GM21381 (cell line): ENCODE measurements around the gene ZNF512B.
"Not testable (repeated sequence)": the region's sequence is repeated elsewhere in the genome, so short reads cannot be mapped to it uniquely, and the experiment has no call there.

Source experiments
- ATAC-seq: cut with Tn5 transposase; IDR thresholded peaks from one replicate; pipeline ENCODE4 v1.9.1; 2021; ENCODE audit warnings: mild to moderate bottlenecking, moderate library complexity; ENCODE audit not compliant: unreplicated experiment

The ZNF512B gene

DNA sequence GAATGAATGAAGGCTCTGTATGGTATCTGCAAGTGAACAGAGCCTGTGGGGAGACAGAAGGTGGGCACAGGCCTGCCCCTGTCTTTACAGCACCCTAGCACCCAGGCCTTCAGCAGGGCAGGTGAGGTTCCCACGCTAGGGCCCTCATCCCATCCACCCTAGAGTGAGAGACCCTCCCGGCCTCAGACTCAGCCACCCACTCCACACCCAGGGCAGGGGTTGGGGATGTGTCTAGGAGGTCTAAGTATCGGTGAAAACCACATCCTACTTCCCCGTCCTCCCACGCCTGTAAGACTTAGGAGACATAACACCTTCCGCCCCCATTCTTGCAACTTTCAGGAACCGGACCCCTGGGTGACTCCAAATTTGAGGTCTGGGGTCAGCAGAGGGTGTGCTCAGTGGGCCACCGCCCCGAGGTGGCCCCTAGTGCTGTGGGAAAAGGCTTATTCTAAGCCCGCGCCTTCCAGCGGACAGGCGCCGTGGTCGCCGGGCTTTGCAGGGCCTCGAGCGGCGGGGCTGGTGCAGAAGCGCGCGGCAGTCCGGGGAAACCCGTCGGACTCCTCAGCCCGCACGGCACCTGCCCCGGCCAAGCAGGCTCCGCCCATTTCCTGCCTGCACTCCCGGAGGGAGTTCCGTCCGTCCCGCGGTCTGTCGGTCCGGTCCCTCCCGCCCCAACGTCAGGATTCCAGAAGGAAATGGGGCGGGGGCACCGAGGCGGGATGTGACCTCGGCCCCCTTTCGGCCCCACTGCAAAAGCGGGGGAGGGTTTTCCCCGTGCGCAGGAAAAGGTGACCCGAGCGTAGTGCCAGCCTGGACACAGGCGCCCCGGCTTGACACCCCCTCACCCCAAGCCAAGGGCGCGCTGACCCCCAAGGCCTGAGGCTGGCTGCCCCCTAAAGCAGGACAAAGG is 8.8 kb upstream of the ZNF512B start:
- peak; percentile 38 for ATAC-seq

GRCh38 chr20:63977739-63978276 is 8.1 kb upstream of the ZNF512B start:
- no peak for ATAC-seq

DNA sequence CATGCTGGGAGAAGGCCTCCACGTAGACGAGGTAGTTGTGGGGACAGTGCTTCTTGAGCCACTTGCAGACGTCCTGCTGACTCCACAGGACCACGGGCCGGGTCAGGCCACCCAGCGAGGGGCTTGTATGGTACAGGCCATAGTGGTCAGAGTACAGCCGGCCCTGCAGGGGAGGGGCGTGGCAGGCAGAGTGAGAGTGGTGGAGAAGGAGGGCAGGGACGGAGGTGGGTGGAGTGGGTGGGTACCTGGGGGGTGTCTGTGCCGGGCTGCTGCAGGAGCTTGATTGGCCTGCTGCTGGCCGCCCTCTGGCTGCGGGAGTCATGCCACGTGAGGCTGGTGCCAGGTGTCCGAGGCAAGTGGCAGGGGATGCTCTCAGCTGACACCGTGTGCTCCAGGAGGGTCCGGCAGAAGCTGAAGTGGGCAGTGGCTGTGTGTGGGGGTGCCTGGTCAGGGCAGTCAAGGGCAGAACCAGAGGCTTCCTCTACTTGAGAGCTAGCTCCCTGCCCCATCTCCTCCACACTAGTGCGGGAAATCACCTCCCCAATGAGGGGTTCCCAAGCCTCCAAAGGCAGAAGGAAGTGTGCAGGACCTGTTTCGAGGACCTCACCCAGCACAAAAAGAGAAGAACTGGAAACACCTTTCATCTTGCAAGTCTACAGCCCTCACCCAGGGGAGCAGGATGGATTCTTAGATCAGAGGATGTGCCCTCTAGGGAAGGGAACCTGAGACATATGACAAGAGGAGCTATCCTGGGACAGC is 7.4 kb upstream of the ZNF512B start:
- no peak for ATAC-seq

DNA sequence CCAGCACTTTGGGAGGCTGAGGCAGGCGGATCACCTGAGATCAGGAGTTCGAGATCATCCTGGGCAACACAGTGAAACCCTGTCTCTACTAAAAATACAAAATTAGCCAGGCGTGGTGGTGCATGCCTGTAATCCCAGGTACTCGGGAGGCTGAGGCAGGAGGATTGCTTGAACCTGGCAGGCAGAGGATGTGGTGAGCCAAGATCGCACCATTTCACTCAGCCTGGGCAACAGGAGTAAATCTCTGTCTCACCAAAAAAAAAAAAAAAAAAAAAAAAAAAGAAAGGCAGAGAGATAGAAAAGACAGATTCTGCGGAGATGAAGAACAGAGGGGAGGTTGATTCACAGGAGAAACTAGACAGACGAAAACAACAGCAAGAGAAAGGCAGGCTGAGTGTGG is 6.8 kb upstream of the ZNF512B start:
- not testable (repeated sequence) for ATAC-seq

DNA sequence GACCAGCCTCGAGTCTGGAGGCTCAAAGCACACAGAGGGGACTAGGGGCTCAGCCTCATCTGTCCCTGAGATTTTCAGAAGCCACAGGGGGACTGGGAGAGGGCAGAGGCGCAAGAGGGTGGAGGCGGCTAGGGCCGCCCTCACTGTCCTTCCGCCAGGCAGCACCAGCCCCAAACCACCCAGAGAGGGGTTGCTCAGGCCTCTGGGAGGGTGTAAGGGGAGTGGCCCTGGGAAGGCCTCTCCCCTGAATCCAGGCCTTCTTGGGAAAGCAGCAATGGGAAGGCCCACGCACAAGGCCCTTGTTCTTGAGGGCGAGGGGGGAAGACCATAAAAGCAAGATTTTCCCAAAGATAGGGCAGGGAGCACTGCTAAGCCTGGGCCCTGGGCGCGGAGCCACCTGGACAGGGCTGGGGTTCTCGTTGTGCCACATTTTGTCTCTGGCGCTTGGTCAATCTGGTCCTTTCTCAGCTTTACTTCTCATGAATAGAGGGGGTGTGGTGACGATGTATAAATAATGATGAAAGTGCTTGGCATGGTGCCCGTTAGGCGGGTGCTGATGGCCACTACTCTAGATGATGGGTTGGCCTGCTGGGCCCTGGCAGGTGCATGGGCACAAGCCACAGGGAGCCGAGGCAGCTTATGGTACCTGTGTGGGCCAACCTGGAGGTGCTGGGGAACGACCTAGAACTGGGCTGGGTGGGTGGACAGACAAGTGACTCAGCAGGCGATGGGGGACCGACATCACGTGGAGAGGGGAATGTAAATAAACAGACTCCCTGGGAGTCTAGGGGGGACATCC is 4.9 kb upstream of the ZNF512B start:
- no peak for ATAC-seq

- ATAC-seq = no peak
Measured at GRCh38 chr20:63973636-63974401, 4.1 kb upstream of the ZNF512B start.

DNA sequence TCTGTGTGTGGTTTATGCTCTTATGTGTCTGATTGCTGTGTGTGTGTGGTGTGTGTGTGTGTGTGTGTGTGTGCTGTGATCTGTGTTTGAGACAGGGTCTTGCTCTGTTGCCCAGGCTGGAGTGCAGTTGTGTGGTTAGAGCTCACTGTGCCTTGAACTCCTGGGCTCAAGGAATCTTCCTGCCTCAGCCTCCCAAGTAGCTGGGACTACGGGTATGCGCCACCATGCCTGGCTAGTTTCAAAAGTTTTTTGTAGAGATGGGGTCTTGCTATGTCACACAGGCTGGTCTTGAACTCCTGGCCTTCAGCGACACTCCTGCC is 3.4 kb upstream of the ZNF512B start:
- ATAC-seq = no peak

GRCh38 chr20:63972312-63973159 is 2.8 kb upstream of the ZNF512B start:
- ATAC-seq = no peak

DNA sequence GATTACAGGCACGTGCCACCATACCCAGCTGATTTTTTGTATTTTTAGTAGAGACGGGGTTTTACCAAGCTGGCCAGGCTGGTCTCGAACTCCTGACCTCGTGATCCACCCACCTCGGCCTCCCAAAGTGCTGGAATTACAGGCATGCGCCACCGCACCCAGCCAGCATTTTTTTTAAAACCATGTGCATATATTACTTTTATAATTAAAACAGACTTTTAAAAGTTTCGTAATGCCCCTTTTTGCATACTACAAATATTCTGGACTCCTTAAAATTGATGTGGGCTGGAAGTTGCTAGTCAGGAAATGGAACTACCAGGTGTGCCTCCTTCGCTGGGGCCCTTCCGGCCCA is 2.2 kb upstream of the ZNF512B start:
- not testable (repeated sequence) for ATAC-seq

GRCh38 chr20:63970714-63971431 is 1.1 kb upstream of the ZNF512B start:
- no peak for ATAC-seq

- no peak for ATAC-seq
Measured at GRCh38 chr20:63968928-63969760, 586 bp downstream of the ZNF512B start.

DNA sequence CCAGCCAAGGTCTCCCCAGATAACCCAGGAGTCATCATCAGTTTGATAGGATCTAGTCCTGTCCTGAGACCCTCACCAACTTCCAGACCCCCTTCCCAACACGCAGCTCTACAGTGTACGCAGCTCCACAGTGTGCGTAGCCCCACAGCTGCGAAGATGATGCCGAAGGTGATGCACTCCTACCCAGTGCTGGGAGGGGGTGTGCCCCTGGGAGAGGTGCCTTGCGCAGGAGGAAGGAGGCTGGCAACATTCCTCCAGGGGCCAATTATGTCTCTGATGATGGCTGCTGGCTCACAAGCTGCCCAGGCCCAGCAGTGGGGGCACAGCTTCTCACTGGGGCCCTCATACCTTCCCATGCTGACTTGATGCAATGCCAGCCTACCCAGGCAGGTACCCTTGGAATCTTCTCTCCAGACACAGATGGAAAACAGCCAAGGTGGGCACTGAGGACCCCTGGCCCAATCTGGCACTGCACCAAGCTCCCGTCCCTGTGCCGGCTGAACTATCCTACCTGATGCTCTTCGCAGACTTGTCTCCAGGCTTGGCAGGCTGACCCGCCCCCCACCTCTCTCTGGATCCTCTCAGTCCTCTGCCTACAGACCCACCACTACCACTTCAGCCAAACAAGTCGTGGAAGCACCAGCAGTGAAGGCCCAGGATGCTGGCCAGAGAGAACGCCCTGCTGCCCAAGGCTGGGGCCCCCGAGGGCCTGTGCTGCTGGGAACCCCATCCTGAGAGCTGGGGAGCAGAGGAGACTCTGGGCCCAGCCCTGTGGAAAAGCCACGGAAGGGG is 1.4 kb downstream of the ZNF512B start:
- ATAC-seq = no peak

DNA sequence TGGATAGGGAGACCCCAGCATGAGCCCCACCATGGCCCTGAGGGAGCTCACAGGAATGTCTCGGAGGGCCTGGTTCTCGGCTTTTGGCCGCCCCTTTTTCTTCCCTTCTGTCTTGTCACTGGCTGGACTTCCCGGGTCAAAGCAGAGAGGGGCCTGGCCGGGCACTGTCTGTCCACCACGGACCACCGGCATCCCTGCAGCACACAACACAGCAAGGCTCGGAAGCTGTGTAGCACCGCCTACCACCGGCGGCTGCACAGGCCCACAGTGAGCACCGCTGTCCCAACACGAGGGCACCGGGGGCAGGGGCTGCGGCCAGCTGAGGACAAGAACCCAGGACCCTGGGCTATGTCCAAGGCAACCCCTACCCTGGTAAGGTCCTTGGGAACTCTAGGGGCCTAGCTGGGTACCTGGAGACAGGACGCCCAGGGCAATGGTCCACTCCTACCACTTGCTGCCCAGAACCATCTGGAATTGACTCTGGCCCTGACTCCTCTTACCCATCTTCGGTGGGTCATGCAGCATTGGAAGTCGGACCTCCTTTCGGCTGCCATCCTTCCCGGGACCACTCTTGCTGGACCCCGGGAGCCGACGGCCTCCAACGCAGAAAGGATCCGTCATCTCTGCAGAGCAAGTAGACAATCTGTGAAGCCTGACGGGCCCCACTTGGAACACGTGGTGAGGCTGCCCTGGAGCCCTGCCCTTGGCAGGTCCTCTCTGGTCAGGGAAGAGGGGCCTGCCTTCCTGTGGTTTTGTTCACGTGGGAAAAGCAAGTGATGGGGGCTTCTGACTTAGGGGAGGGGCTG is 2.2 kb downstream of the ZNF512B start:
- no peak for ATAC-seq

DNA sequence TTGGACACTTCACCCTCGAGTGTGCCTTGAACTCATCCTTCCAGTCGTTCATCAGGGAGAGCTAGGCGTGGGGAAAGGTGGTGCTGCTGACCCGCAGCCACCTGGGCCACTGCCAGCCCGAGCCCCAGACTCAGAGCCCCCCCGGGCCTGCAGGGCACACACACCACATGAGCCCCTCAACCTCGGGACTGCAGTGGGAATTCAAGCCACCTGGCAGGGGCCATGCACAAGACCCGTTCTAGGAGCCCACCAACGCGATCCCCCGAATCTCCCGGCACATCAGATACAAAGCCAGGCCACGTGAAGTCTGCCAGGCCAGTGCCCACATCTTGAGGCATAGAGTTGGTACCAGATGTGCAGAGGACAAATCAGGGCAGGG is 2.8 kb downstream of the ZNF512B start:
- no peak for ATAC-seq

DNA sequence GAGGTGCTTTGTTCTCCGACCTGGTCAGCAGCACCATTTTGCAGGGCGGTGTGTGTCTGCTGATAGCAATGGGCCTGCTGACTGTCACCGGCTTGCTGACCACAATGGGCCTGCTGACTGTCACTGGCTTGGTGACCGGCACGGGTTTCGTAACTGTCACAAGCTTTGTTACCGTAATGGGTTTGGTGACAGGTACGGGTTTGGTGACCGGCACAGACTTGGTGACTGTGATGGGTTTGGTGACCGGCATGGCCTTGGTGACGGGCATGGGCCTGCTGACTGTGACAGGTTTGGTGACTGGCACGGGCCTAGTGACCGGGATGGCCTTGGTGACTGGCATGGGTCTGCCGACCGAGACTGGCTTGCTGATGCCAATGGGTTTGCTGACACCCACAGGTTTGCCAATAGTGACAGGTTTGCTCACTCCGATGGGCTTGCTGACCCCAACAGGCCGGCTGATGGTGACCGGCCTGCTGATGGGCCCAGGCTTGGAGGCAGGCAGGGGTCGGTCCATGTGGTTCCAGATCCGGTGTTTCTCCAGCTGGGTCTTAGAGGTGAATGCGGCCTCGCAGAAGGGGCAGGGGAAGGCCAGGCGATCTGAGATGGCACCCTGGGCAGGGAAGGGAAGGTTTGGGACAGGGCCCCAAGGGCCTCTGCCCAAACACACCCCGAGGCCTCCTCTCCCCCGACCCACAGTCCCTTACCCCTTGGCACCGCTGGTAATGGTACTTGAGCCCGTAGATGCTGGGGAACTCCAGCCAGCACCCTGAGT is 3.4 kb downstream of the ZNF512B start:
- no peak for ATAC-seq

- ATAC-seq = no peak
Measured at GRCh38 chr20:63964412-63964811, 5.3 kb downstream of the ZNF512B start.
